HepG2 (cell line): Measurements from ENCODE around the gene POU5F1. TPM values are rescaled to one million over a fixed set of nuclear protein-coding genes. Genes with fewer than 3 reads are reported as not detected.

ENCODE experiments used
- ATAC-seq: fragments of 200-7000 bp; cut with Tn5 transposase; 3 replicates; pipeline ENCODE4 v1.9.1; 2020; ENCODE audit warnings: mild to moderate bottlenecking, moderate library complexity
- BruUV-seq: library from RNA; stranded (reverse); fragments of 400-500 nt; replicated peaks from 2 replicates; lab custom pipeline; 2021; lab: Mats Ljungman, UMichigan
- CTCF ChIA-PET: fragments of 300-600 bp; formaldehyde crosslinking; extraction: SDS; loops from one replicate; lab custom pipeline; 2021; ENCODE audit warnings: low total read pairs, inconsistent platforms, low intra/inter-chr PET ratio; lab: Yijun Ruan, JAX
- POLR2A ChIA-PET: fragments of 350-600 bp; sonication (Branson Sonifier 250); formaldehyde crosslinking; loops from one replicate; lab custom pipeline; 2020; ENCODE audit warnings: antibody characterized with exemption, inconsistent platforms; lab: Yijun Ruan, JAX
- DNase-seq: peaks from one replicate; pipeline ENCODE4 v3.0.0-alpha.2; 2015; ENCODE audit warnings: low spot score
- FAIRE-seq: peaks from 3 replicates; lab custom pipeline; 2011; peaks lifted over from hg19 to GRCh38; lab: Jason Lieb, UNC
- H2AFZ ChIP-seq: one replicate; pipeline ENCODE4 v1.6.1; 2011; ENCODE audit warnings: low read length, inconsistent platforms
- H3K27ac ChIP-seq: fragments of 300-600 bp; 3 replicates; pipeline ENCODE4 v1.8.0; 2011; ENCODE audit warnings: mixed run types, mild to moderate bottlenecking, mixed read lengths, low read length, inconsistent platforms; ENCODE audit not compliant: insufficient read depth; ENCODE audit errors: extremely low read length
- H3K27me3 ChIP-seq, 2 experiments: fragments of 200-600 bp in 1 of 2; 2 replicates in 1 of 2; 3 replicates in 1 of 2; pipeline versions ENCODE4 v1.6.0 to v1.8.0; 2011; ENCODE audit warnings: low read length in 2 of 2, mild to moderate bottlenecking in 2 of 2, moderate library complexity in 2 of 2, inconsistent platforms in 1 of 2; ENCODE audit not compliant: insufficient read depth in 2 of 2, control insufficient read depth in 1 of 2
- H3K36me3 ChIP-seq, 2 experiments: fragments of 200-600 bp in 1 of 2; replicated peaks in 1 of 2; 2 replicates in 1 of 2; 3 replicates in 1 of 2; pipeline versions ENCODE4 v1.5.1 to v1.8.0; 2011; ENCODE audit warnings: low read length in 2 of 2, inconsistent platforms in 1 of 2; ENCODE audit not compliant: insufficient read depth in 2 of 2, control insufficient read depth in 1 of 2
- H3K4me1 ChIP-seq: 2 replicates; pipeline ENCODE4 v1.5.1; 2012; ENCODE audit warnings: low read length, inconsistent platforms; ENCODE audit not compliant: insufficient read depth
- H3K4me2 ChIP-seq: 2 replicates; pipeline ENCODE4 v1.6.0; 2011; ENCODE audit warnings: low read depth, low read length, inconsistent platforms
- H3K4me3 ChIP-seq, 3 experiments: fragments of 200-600 bp in 1 of 3; sonication (generic), shearing (Covaris generic) in 1 of 3; replicated peaks in 1 of 3; 2 replicates each; pipeline ENCODE4 v1.5.1; 2011 to 2016; ENCODE audit warnings: low read length in 3 of 3, inconsistent platforms in 2 of 3, low read depth in 2 of 3, mild to moderate bottlenecking in 2 of 3, control low read depth in 1 of 3, mixed read lengths in 1 of 3; ENCODE audit not compliant: insufficient read depth in 1 of 3
- H3K79me2 ChIP-seq: one replicate; pipeline ENCODE4 v1.6.1; 2011; ENCODE audit warnings: low read length, inconsistent platforms; ENCODE audit not compliant: insufficient read depth
- H3K9ac ChIP-seq: 2 replicates; pipeline ENCODE4 v1.6.0; 2011; ENCODE audit warnings: mild to moderate bottlenecking, low read depth, low read length, inconsistent platforms; ENCODE audit not compliant: insufficient read depth
- H3K9me3 ChIP-seq: 2 replicates; pipeline ENCODE4 v1.5.1; 2012; ENCODE audit warnings: mild to moderate bottlenecking, low read length
- H4K20me1 ChIP-seq: 2 replicates; pipeline ENCODE4 v1.6.0; 2011; ENCODE audit warnings: inconsistent platforms, mild to moderate bottlenecking, low read length, moderate library complexity; ENCODE audit not compliant: insufficient read depth
- ASH2L ChIP-seq: fragments of 300-600, 200-600 bp; sonication (generic); IDR thresholded peaks from 2 replicates; pipeline ENCODE4 v1.7.0; 2017; ENCODE audit warnings: low read depth, mild to moderate bottlenecking, moderate library complexity, mixed read lengths, low read length; ENCODE audit not compliant: insufficient read length
- CCDC6 ChIP-seq: sonication (generic); formaldehyde crosslinking; IDR thresholded peaks from 2 replicates; pipeline ENCODE4 v1.8.1; 2022; ENCODE audit warnings: mild to moderate bottlenecking, missing genetic modification reagents, moderate library complexity
- CENPBD1 ChIP-seq: sonication (generic); formaldehyde crosslinking; IDR thresholded peaks from 2 replicates; pipeline ENCODE4 v1.8.0; 2022; ENCODE audit warnings: missing genetic modification reagents, low read depth, mild to moderate bottlenecking, borderline replicate concordance
- CREBL2 ChIP-seq: sonication (generic); formaldehyde crosslinking; IDR thresholded peaks from 2 replicates; pipeline ENCODE4 v1.8.1; 2023; ENCODE audit warnings: missing genetic modification reagents, mild to moderate bottlenecking, borderline replicate concordance
- E2F1 ChIP-seq: sonication (generic); formaldehyde crosslinking; IDR thresholded peaks from 2 replicates; pipeline ENCODE4 v1.5.0; 2020; ENCODE audit warnings: missing genetic modification reagents
- HIVEP1 ChIP-seq: sonication (generic); formaldehyde crosslinking; IDR thresholded peaks from 2 replicates; pipeline ENCODE4 v1.4.0; 2020; ENCODE audit warnings: mild to moderate bottlenecking, missing genetic modification reagents
- PLSCR1 ChIP-seq: sonication (generic); formaldehyde crosslinking; IDR thresholded peaks from 2 replicates; pipeline ENCODE4 v1.5.0; 2020; ENCODE audit warnings: missing genetic modification reagents, mild to moderate bottlenecking, borderline replicate concordance
- XBP1 ChIP-seq: sonication (generic); formaldehyde crosslinking; IDR thresholded peaks from 2 replicates; pipeline ENCODE4 v1.5.0; 2020; ENCODE audit warnings: missing genetic modification reagents
- ZNF18 ChIP-seq: sonication (generic); formaldehyde crosslinking; IDR thresholded peaks from 2 replicates; pipeline ENCODE4 v1.8.0; 2022; ENCODE audit warnings: mild to moderate bottlenecking, missing genetic modification reagents; ENCODE audit not compliant: insufficient replicate concordance
- ZNF224 ChIP-seq: sonication (generic); formaldehyde crosslinking; IDR thresholded peaks from 2 replicates; pipeline ENCODE4 v1.5.0; 2020; ENCODE audit warnings: mild to moderate bottlenecking, missing genetic modification reagents
- ZNF264 ChIP-seq: sonication (generic); formaldehyde crosslinking; IDR thresholded peaks from 2 replicates; pipeline ENCODE4 v1.4.0; 2020; ENCODE audit warnings: missing genetic modification reagents
- ZNF282 ChIP-seq: fragments of 450-650 bp; IDR thresholded peaks from 2 replicates; pipeline ENCODE4 v1.6.1; 2018; ENCODE audit not compliant: partially characterized antibody
- ZNF543 ChIP-seq: sonication (generic); formaldehyde crosslinking; IDR thresholded peaks from 2 replicates; pipeline ENCODE4 v1.4.0; 2020; ENCODE audit warnings: mild to moderate bottlenecking, missing genetic modification reagents
- ZNF552 ChIP-seq: sonication (generic); formaldehyde crosslinking; IDR thresholded peaks from 2 replicates; pipeline ENCODE4 v1.9.0; 2022; ENCODE audit warnings: missing genetic modification reagents, mild to moderate bottlenecking, borderline replicate concordance
- ZNF703 ChIP-seq: sonication (generic); formaldehyde crosslinking; IDR thresholded peaks from 2 replicates; pipeline ENCODE4 v1.5.1; 2020; ENCODE audit warnings: missing genetic modification reagents, mild to moderate bottlenecking, moderate library complexity, borderline replicate concordance
- ZNF775 ChIP-seq: sonication (generic); formaldehyde crosslinking; IDR thresholded peaks from 2 replicates; pipeline ENCODE4 v1.4.0; 2020; ENCODE audit warnings: missing genetic modification reagents, mild to moderate bottlenecking, moderate library complexity, borderline replicate concordance
- ZNF776 ChIP-seq: sonication (generic); formaldehyde crosslinking; IDR thresholded peaks from 2 replicates; pipeline ENCODE4 v1.4.0; 2020; ENCODE audit warnings: mild to moderate bottlenecking, missing genetic modification reagents
- ZNF780A ChIP-seq: sonication (generic); formaldehyde crosslinking; IDR thresholded peaks from 2 replicates; pipeline ENCODE4 v1.8.0; 2022; ENCODE audit warnings: mild to moderate bottlenecking, missing genetic modification reagents, moderate library complexity
- WGBS: methylation state at CpG from one replicate; pipeline ENCODE4 v1.1.6; 2017; ENCODE audit warnings: low lambda C conversion rate; 5-methylcytosine and 5-hydroxymethylcytosine counted together
- in situ Hi-C: cut with HindIII; loops from 2 replicates; pipeline ENCODE4 v1.10.0; 2017; ENCODE audit warnings: low pct_unique_long_range_greater_than_20kb; ENCODE audit not compliant: extremely low pct_ligation_motif_present
- intact Hi-C: fragments of 100-400 bp; cut with micrococcal nuclease; formaldehyde crosslinking; loops from one replicate; pipeline ENCODE4 v1.10.0; 2022; ENCODE audit not compliant: unreplicated experiment
- polyA plus RNA-seq, 8 experiments: library from polyadenylated mRNA; depleted of rRNA in 3 of 8; stranded (reverse) in 7 of 8; unstranded in 1 of 8; fragments of >200 nt; fragmentation: Illumina TruSeq in 4 of 8; extraction: Trizol in 4 of 8; gene quantifications; 2 replicates each; pipeline versions ENCODE4 v1.2.1 to v1.2.3, GENCODE V29; 2011 to 2016; ENCODE audit warnings: low read depth in 4 of 8, missing spikeins in 1 of 8, mixed read lengths in 1 of 8; ENCODE audit not compliant: insufficient read depth in 1 of 8
- total RNA-seq, 5 experiments: library from RNA; depleted of rRNA; stranded (reverse); fragments of >200 nt; fragmentation: Illumina TruSeq; extraction: Trizol; gene quantifications; 2 replicates each; pipeline ENCODE4 v1.2.3, GENCODE V29; 2016; ENCODE audit warnings: low read depth in 1 of 5

Gene POU5F1
- total and polyA plus RNA-seq, 2 of the 13 experiments (the other 11 are each of a cell fraction or from before 2014, with no cell fraction given), result 2.5 to 7.2 TPM

- Histone ChIP-seq H3K4me2 (peak within 1 kb of the TSS; percentile 99), H3K79me2 (no peaks in the 10 kb centered on the region), H3K9ac (peak within 1 kb of the TSS; percentile 80), H2AFZ (peak within 1 kb of the TSS; percentile 35), H4K20me1 (no peaks in the 10 kb centered on the region), H3K4me1 (peaks cover 30% of the 10 kb centered on the region), H3K27me3 (no peaks in the 10 kb centered on the region), H3K27ac (peak within 1 kb of the TSS; percentile 66), H3K4me3 (peak within 1 kb of the TSS; percentile 76 to 90 (median 87)), H3K9me3 (no peaks in the 10 kb centered on the region), H3K36me3 (peaks cover 4 to 25% of the 10 kb centered on the region in 2 experiments)
- ATAC-seq (peak; percentile 94), DNase-seq (peak; percentile 99), FAIRE-seq (peak; percentile 93)
- ChIA-PET POLR2A (interaction anchor here (0.8 to 1.4 kb wide), 4 partner anchors 10 to 37 kb away, joined by 3 to 5 read pairs (median 3); no protein-coding TSS in a partner anchor), CTCF (no interaction called here)
- intact Hi-C loops (loop anchor here (1.0 to 2.0 kb wide), 2 partner anchors 28 to 34 kb away; no protein-coding TSS in a partner anchor), in situ Hi-C loops (no loop called here)
- no TSS peak for BruUV-seq
- WGBS, result 2% methylated on average over 58 of the region's 65 CpGs
- TF ChIP-seq ZNF703 (CRISPR knock-in tag), result no peak
- peak; percentile 34; the same call in 1 of the 2 replicates for TF ChIP-seq CENPBD1
- 0 out of 2 replicates have a peak, but pooled peaks have one; percentile 23 for TF ChIP-seq ZNF224 (CRISPR knock-in tag)
- TF ChIP-seq E2F1, result peak; percentile 100
- no peak for TF ChIP-seq ZNF18
- peak; percentile 29; the same call in 1 of the 2 replicates for TF ChIP-seq ZNF776
- TF ChIP-seq ZNF552 (CRISPR knock-in tag), result no peak
- 0 out of 2 replicates have a peak, but pooled peaks have one; percentile 55 for TF ChIP-seq ZNF543
- TF ChIP-seq ZNF780A (CRISPR knock-in tag), result peak; percentile 83; the same call in 1 of the 2 replicates
- TF ChIP-seq PLSCR1, result no peak
- no peak; the same call in 1 of the 2 replicates for TF ChIP-seq CREBL2 (CRISPR knock-in tag)
- TF ChIP-seq ASH2L, result peak; percentile 75
- TF ChIP-seq CCDC6 (CRISPR knock-in tag), result peak; percentile 80; the same call in 1 of the 2 replicates
- no peak for TF ChIP-seq ZNF264 (CRISPR knock-in tag)
- peak; percentile 50; the same call in 1 of the 2 replicates for TF ChIP-seq ZNF775 (CRISPR knock-in tag)
- peak; percentile 85 for TF ChIP-seq HIVEP1 (CRISPR knock-in tag)
- no peak for TF ChIP-seq ZNF282
- TF ChIP-seq XBP1 (CRISPR knock-in tag), result no peak
These were observed 12.2 kb downstream of the POU5F1 start, which contains the start of gene TCF19 for GRCh38 chr6:31158140-31158862. TSS of gene TCF19 (plus strand) at chr6:31158589. CDS start at chr6:31159470, 881 bp downstream.
